H9 (cell line): ENCODE data around the gene P2RX2. TPM values are rescaled to one million over a fixed set of nuclear protein-coding genes. Genes with fewer than 3 reads are reported as not detected.

ENCODE experiments used
- DNase-seq: peaks from one replicate; pipeline ENCODE4 v3.0.0-alpha.2; 2017
- H2AFZ ChIP-seq: one replicate; pipeline ENCODE4 v1.6.1; 2013; ENCODE audit warnings: mild to moderate bottlenecking, low read length, control low read depth, moderate library complexity
- H2AK5ac ChIP-seq: 2 replicates; pipeline ENCODE4 v1.6.1; 2013; ENCODE audit warnings: low read length, control low read depth, mixed read lengths; ENCODE audit not compliant: insufficient read length
- H2BK120ac ChIP-seq: one replicate; pipeline ENCODE4 v1.6.1; 2013; ENCODE audit warnings: low read depth, mild to moderate bottlenecking, low read length, control low read depth, inconsistent platforms; ENCODE audit not compliant: poor library complexity, severe bottlenecking
- H2BK12ac ChIP-seq: 2 replicates; pipeline ENCODE4 v1.6.1; 2013; ENCODE audit warnings: low read length, control low read depth, mixed read lengths, low read depth; ENCODE audit not compliant: insufficient read length
- H2BK15ac ChIP-seq: 2 replicates; pipeline ENCODE4 v1.6.1; 2013; ENCODE audit warnings: low read depth, low read length, control low read depth
- H2BK20ac ChIP-seq: one replicate; pipeline ENCODE4 v1.6.1; 2013; ENCODE audit warnings: low read depth, mild to moderate bottlenecking, low read length, control low read depth, inconsistent platforms; ENCODE audit not compliant: poor library complexity, severe bottlenecking
- H2BK5ac ChIP-seq: 2 replicates; pipeline ENCODE4 v1.6.1; 2013; ENCODE audit warnings: low read length, control low read depth, mixed read lengths; ENCODE audit not compliant: insufficient read length
- H3K14ac ChIP-seq: 2 replicates; pipeline ENCODE4 v1.6.1; 2013; ENCODE audit warnings: low read length, control low read depth; ENCODE audit not compliant: insufficient read depth
- H3K18ac ChIP-seq: 2 replicates; pipeline ENCODE4 v1.6.1; 2013; ENCODE audit warnings: low read depth, mild to moderate bottlenecking, mixed read lengths, low read length, control low read depth; ENCODE audit not compliant: insufficient read length
- H3K23ac ChIP-seq: 2 replicates; pipeline ENCODE4 v1.6.1; 2013; ENCODE audit warnings: low read length, control low read depth, mixed read lengths, low read depth; ENCODE audit not compliant: insufficient read length
- H3K23me2 ChIP-seq: 2 replicates; pipeline ENCODE4 v1.6.1; 2013; ENCODE audit warnings: low read depth, mild to moderate bottlenecking, mixed read lengths, low read length, control low read depth; ENCODE audit not compliant: insufficient read length, poor library complexity, severe bottlenecking
- H3K27ac ChIP-seq: 2 replicates; pipeline ENCODE4 v1.5.1; 2013; ENCODE audit warnings: low read length, control low read depth, mixed read lengths, low read depth; ENCODE audit not compliant: insufficient read length
- H3K27me3 ChIP-seq: 2 replicates; pipeline ENCODE4 v1.6.1; 2013; ENCODE audit warnings: low read length, control low read depth, inconsistent platforms; ENCODE audit not compliant: insufficient read depth
- H3K4ac ChIP-seq: 2 replicates; pipeline ENCODE4 v1.6.1; 2013; ENCODE audit warnings: low read depth, mild to moderate bottlenecking, control low read depth, inconsistent platforms, low read length, moderate library complexity
- H3K4me1 ChIP-seq: 2 replicates; pipeline ENCODE4 v1.6.1; 2013; ENCODE audit warnings: low read length, control low read depth, inconsistent platforms; ENCODE audit not compliant: insufficient read depth
- H3K4me2 ChIP-seq: 2 replicates; pipeline ENCODE4 v1.6.1; 2013; ENCODE audit warnings: low read length, control low read depth, mixed read lengths; ENCODE audit not compliant: insufficient read length, insufficient read depth
- H3K56ac ChIP-seq: 2 replicates; pipeline ENCODE4 v1.6.1; 2013; ENCODE audit warnings: low read depth, mild to moderate bottlenecking, mixed read lengths, low read length, control low read depth; ENCODE audit not compliant: insufficient read length
- H3K79me1 ChIP-seq: 2 replicates; pipeline ENCODE4 v1.6.1; 2013; ENCODE audit warnings: low read depth, mild to moderate bottlenecking, moderate library complexity, low read length, control low read depth, inconsistent platforms; ENCODE audit not compliant: insufficient read depth, poor library complexity, severe bottlenecking
- H3K79me2 ChIP-seq: 2 replicates; pipeline ENCODE4 v1.6.1; 2013; ENCODE audit warnings: low read length, control low read depth, inconsistent platforms; ENCODE audit not compliant: insufficient read depth
- H3K9ac ChIP-seq: 2 replicates; pipeline ENCODE4 v1.6.1; 2013; ENCODE audit warnings: low read length, control low read depth, mixed read lengths; ENCODE audit not compliant: insufficient read length; ENCODE audit errors: extremely low read depth
- H3K9me3 ChIP-seq: one replicate; pipeline ENCODE4 v1.6.1; 2013; ENCODE audit warnings: low read depth, low read length, inconsistent platforms; ENCODE audit not compliant: control insufficient read depth
- H3T11ph ChIP-seq: one replicate; pipeline ENCODE4 v1.6.1; 2013; ENCODE audit warnings: mild to moderate bottlenecking, low read length, control low read depth, inconsistent platforms
- H4K20me1 ChIP-seq: one replicate; pipeline ENCODE4 v1.6.1; 2013; ENCODE audit not compliant: control insufficient read depth, insufficient read length, insufficient read depth
- H4K5ac ChIP-seq: 2 replicates; pipeline ENCODE4 v1.6.1; 2013; ENCODE audit warnings: low read depth, mild to moderate bottlenecking, mixed read lengths, low read length, control low read depth; ENCODE audit not compliant: insufficient read length
- H4K8ac ChIP-seq: replicated peaks from 2 replicates; pipeline ENCODE4 v1.6.1; 2013; ENCODE audit warnings: low read length, control low read depth, mixed read lengths, low read depth; ENCODE audit not compliant: insufficient read length
- H4K91ac ChIP-seq: 2 replicates; pipeline ENCODE4 v1.6.1; 2013; ENCODE audit warnings: low read depth, mild to moderate bottlenecking, moderate library complexity, mixed read lengths, low read length, control low read depth; ENCODE audit not compliant: insufficient read length
- H3K27ac Mint-ChIP-seq, 3 experiments: 2 replicates in 2 of 3; 3 replicates in 1 of 3; pipeline ENCODE4 v1.8.0; 2020 to 2021; ENCODE audit warnings: mixed read lengths in 3 of 3, mild to moderate bottlenecking in 1 of 3, moderate library complexity in 1 of 3
- H3K27me3 Mint-ChIP-seq: 2 replicates; pipeline ENCODE4 v1.8.0; 2021; ENCODE audit warnings: low read depth, mild to moderate bottlenecking, moderate library complexity, mixed read lengths
- H3K36me3 Mint-ChIP-seq, 3 experiments: 2 replicates in 2 of 3; 3 replicates in 1 of 3; pipeline ENCODE4 v1.8.0; 2020 to 2021; ENCODE audit warnings: low read depth in 3 of 3, mixed read lengths in 3 of 3; ENCODE audit not compliant: insufficient read depth in 1 of 3
- H3K4me1 Mint-ChIP-seq, 2 experiments: 2 replicates each; pipeline ENCODE4 v1.8.0; 2020; ENCODE audit warnings: mixed read lengths in 2 of 2
- H3K4me3 Mint-ChIP-seq, 2 experiments: 2 replicates in 1 of 2; 3 replicates in 1 of 2; pipeline ENCODE4 v1.8.0; 2020 to 2021; ENCODE audit warnings: mild to moderate bottlenecking in 2 of 2, mixed read lengths in 2 of 2, moderate library complexity in 1 of 2
- H3K9me3 Mint-ChIP-seq, 2 experiments: 2 replicates in 1 of 2; 3 replicates in 1 of 2; pipeline ENCODE4 v1.8.0; 2020; ENCODE audit warnings: mild to moderate bottlenecking in 2 of 2, mixed read lengths in 2 of 2, moderate library complexity in 1 of 2
- WGBS: extraction: QIAGEN DNeasy Blood & Tissue Kit; methylation state at CpG from one replicate; pipeline ENCODE4 v1.1.7; 2013; ENCODE audit warnings: missing lambda C conversion rate, low lambda C conversion rate, mixed read lengths; ENCODE audit not compliant: insufficient read length; ENCODE audit errors: extremely low coverage; 5-methylcytosine and 5-hydroxymethylcytosine counted together
- total RNA-seq: library from RNA; stranded (reverse); gene quantifications from 2 replicates; pipeline ENCODE4 v1.2.1, GENCODE V29; 2021
- TF ChIP-seq, protein P1 (sequence below): fragments of 200-600 bp; sonication (generic); conservative IDR thresholded peaks from 3 replicates; pipeline ENCODE4 v1.8.0; 2021; ENCODE audit warnings: antibody characterized with exemption, mild to moderate bottlenecking

P2RX2 gene
- total RNA-seq, 1 experiment from 2014 or later: 1.8 TPM

DNA sequence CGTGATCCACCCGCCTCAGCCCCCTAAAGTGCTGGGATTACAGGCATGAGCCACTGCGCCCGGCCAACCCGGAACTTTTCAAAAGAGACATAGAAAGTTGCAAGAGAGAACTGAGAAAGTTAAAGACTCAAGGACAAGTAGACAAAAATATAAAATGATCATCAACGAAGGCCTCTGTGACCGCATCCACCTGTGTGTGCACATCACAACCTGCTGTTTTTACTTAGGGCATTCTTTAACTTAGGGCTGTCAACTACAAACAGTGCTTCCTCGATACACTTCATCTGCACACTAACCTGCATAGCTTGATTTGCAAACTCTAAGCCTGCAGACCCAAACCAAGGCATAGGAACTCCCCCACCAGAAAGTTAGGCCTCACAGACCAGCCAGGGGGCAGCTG lies 14.8 kb downstream of the P2RX2 start:
- H3K27me3 ChIP-seq: no peaks in the 10 kb centered on the region
- Mint-ChIP-seq H3K27me3 (no peaks in the 10 kb centered on the region), H3K4me1 (peaks cover 0 to 6% of the 10 kb centered on the region in 2 experiments; a peak in 3 of 4 replicates), H3K4me3 (no peak overlapping the region), H3K27ac (no peak overlapping the region), H3K36me3 (peaks cover 72 to 99% (median 98%) of the 10 kb centered on the region in 3 experiments; a peak in 6 of 7 replicates), H3K9me3 (no peaks in the 10 kb centered on the region)
- H3K79me1 ChIP-seq: no peaks in the 10 kb centered on the region
- DNase-seq: no peak
- no peak overlapping the region for H3K14ac ChIP-seq
- no peak overlapping the region for H3T11ph ChIP-seq
- H3K9ac ChIP-seq: no peak overlapping the region
- no peaks in the 10 kb centered on the region for H3K4me1 ChIP-seq
- H4K5ac ChIP-seq: no peak overlapping the region
- H2BK15ac ChIP-seq: no peak overlapping the region
- H3K27ac ChIP-seq: no peak overlapping the region
- H4K20me1 ChIP-seq: no peaks in the 10 kb centered on the region
- H3K23me2 ChIP-seq: no peaks in the 10 kb centered on the region
- no peak overlapping the region for H4K91ac ChIP-seq
- H3K4me2 ChIP-seq: no peak overlapping the region
- H3K56ac ChIP-seq: no peak overlapping the region
- no CpG with 5 or more reads among the region's 8 CpGs for WGBS
- no peak overlapping the region for H3K4ac ChIP-seq
- no peak overlapping the region for H4K8ac ChIP-seq
- no peak overlapping the region for H2AK5ac ChIP-seq
- no peak overlapping the region for H2BK120ac ChIP-seq
- TF ChIP-seq, protein P1, sequence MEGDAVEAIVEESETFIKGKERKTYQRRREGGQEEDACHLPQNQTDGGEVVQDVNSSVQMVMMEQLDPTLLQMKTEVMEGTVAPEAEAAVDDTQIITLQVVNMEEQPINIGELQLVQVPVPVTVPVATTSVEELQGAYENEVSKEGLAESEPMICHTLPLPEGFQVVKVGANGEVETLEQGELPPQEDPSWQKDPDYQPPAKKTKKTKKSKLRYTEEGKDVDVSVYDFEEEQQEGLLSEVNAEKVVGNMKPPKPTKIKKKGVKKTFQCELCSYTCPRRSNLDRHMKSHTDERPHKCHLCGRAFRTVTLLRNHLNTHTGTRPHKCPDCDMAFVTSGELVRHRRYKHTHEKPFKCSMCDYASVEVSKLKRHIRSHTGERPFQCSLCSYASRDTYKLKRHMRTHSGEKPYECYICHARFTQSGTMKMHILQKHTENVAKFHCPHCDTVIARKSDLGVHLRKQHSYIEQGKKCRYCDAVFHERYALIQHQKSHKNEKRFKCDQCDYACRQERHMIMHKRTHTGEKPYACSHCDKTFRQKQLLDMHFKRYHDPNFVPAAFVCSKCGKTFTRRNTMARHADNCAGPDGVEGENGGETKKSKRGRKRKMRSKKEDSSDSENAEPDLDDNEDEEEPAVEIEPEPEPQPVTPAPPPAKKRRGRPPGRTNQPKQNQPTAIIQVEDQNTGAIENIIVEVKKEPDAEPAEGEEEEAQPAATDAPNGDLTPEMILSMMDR: no peak
- no peak overlapping the region for H3K23ac ChIP-seq
- H2BK12ac ChIP-seq: no peak overlapping the region
- H3K9me3 ChIP-seq: no peaks in the 10 kb centered on the region
- no peak overlapping the region for H2BK5ac ChIP-seq
- no peak overlapping the region for H2BK20ac ChIP-seq
- H3K79me2 ChIP-seq: no peaks in the 10 kb centered on the region
- H2AFZ ChIP-seq: no peak overlapping the region
- H3K18ac ChIP-seq: no peak overlapping the region
